ENCODE results near the gene SLCO4C1.

GRCh38 chr5:102262688-102263087 is 33.4 kb downstream of the SLCO4C1 start:
- TF ChIP-seq REST (IDR thresholded peaks at IDR 0.05; ENCODE audit: insufficient read depth in 1 of 2, low read depth in 2 of 2, low read length in 2 of 2) (no peak), TAF1 (IDR thresholded peaks at IDR 0.05; ENCODE audit: borderline replicate concordance, insufficient read depth, low read length) (no peak), SIN3A (IDR thresholded peaks at IDR 0.05; ENCODE audit: borderline replicate concordance, insufficient read depth, low read length) (no peak)

Data from PFSK-1 (cell line).